HCT116 (cell line): ENCODE results near the gene PPP1R12C. TPM values are rescaled to one million over a fixed set of nuclear protein-coding genes. Genes with fewer than 3 reads are reported as not detected.
A peak's percentile ranks its signal among the peaks of the same experiment; 100 is the strongest.

Source experiments
- ATAC-seq: fragments of 200-7000 bp; cut with Tn5 transposase; 2 replicates; pipeline ENCODE4 v1.9.1; 2020; ENCODE audit warnings: mild to moderate bottlenecking, moderate library complexity
- BruUV-seq: library from RNA; stranded (reverse); fragments of 400-500 nt; replicated peaks from 2 replicates; lab custom pipeline; 2021; lab: Mats Ljungman, UMichigan
- CTCF ChIA-PET: fragments of 300-600 bp; sonication (Branson Sonifier 250); formaldehyde crosslinking; loops from one replicate; lab custom pipeline; 2021; ENCODE audit warnings: antibody characterized with exemption; lab: Charles Lee
- POLR2A ChIA-PET: fragments of 300-600, 350-600 bp; sonication (Branson Sonifier 250); formaldehyde crosslinking; loops from one replicate; lab custom pipeline; 2021; ENCODE audit warnings: antibody characterized with exemption; lab: Charles Lee
- RAD21 ChIA-PET, 2 experiments: fragments of 300-600 bp; sonication (Branson Sonifier 250); formaldehyde crosslinking; loops; one replicate each; lab custom pipeline; 2023; ENCODE audit warnings: low total read pairs in 2 of 2; ENCODE audit not compliant: uncharacterized antibody in 2 of 2, unreplicated experiment in 2 of 2, low non-redundant PET in 1 of 2; lab: Charles Lee
- DNase-seq: peaks from one replicate; pipeline ENCODE4 v3.0.0-alpha.2; 2010; ENCODE audit warnings: low read depth, low spot score
- H2AFZ ChIP-seq: fragments of 200-600 bp; shearing (Covaris generic), sonication (generic); 2 replicates; pipeline ENCODE4 v1.6.1; 2017; ENCODE audit warnings: low read depth, mixed run types, mixed read lengths, antibody characterized with exemption, low read length; ENCODE audit not compliant: poor library complexity, severe bottlenecking
- H3K27ac ChIP-seq: 2 replicates; pipeline ENCODE4 v1.5.1; 2012; ENCODE audit warnings: low read depth, low read length
- H3K27me3 ChIP-seq: fragments of 200-600 bp; sonication (generic); 2 replicates; pipeline ENCODE4 v1.6.1; 2016; ENCODE audit warnings: mixed run types, low read length, mixed read lengths; ENCODE audit not compliant: insufficient read depth
- H3K36me3 ChIP-seq, 2 experiments: fragments of 200-500 bp in 1 of 2; fragments of 200-600 bp in 1 of 2; sonication (Bioruptor generic) in 1 of 2; sonication (generic) in 1 of 2; 2 replicates each; pipeline versions ENCODE4 v1.5.1 to v1.6.1; 2014 to 2016; ENCODE audit warnings: low read length in 2 of 2, inconsistent platforms in 1 of 2, mixed read lengths in 1 of 2, mixed run types in 1 of 2; ENCODE audit not compliant: insufficient read depth in 2 of 2, control insufficient read depth in 1 of 2
- H3K4me1 ChIP-seq, 2 experiments: fragments of 200-600 bp in 1 of 2; sonication (generic) in 1 of 2; 2 replicates each; pipeline versions ENCODE4 v1.5.1 to v1.6.1; 2012 to 2017; ENCODE audit warnings: low read length in 2 of 2, inconsistent platforms in 1 of 2, mild to moderate bottlenecking in 1 of 2, mixed read lengths in 1 of 2, mixed run types in 1 of 2, moderate library complexity in 1 of 2; ENCODE audit not compliant: insufficient read depth in 2 of 2, control insufficient read depth in 1 of 2
- H3K4me2 ChIP-seq: fragments of 200-600 bp; sonication (generic); 2 replicates; pipeline ENCODE4 v1.6.1; 2017; ENCODE audit warnings: mixed run types, low read length, mixed read lengths
- H3K4me3 ChIP-seq, 2 experiments: fragments of 200-600 bp in 1 of 2; sonication (generic) in 1 of 2; replicated peaks in 1 of 2; 2 replicates each; pipeline ENCODE4 v1.5.1; 2011 to 2016; ENCODE audit warnings: low read length in 2 of 2, control low read depth in 1 of 2, low read depth in 1 of 2, mild to moderate bottlenecking in 1 of 2, mixed read lengths in 1 of 2, mixed run types in 1 of 2
- H3K79me2 ChIP-seq: fragments of 200-600 bp; sonication (generic); 2 replicates; pipeline ENCODE4 v1.6.1; 2017; ENCODE audit warnings: mild to moderate bottlenecking, mixed run types, low read length, moderate library complexity, mixed read lengths; ENCODE audit not compliant: insufficient read depth
- H3K9ac ChIP-seq: fragments of 200-600 bp; sonication (generic); 2 replicates; pipeline ENCODE4 v1.6.1; 2016; ENCODE audit warnings: low read length, mixed read lengths
- H3K9me2 ChIP-seq: fragments of 200-600 bp; sonication (generic), shearing (Covaris generic); 2 replicates; pipeline ENCODE4 v1.6.1; 2017; ENCODE audit warnings: mixed run types, mild to moderate bottlenecking, moderate library complexity; ENCODE audit not compliant: insufficient read depth
- H3K9me3 ChIP-seq, 2 experiments: fragments of 200-500 bp in 1 of 2; fragments of 200-600 bp in 1 of 2; sonication (Bioruptor generic) in 1 of 2; sonication (generic) in 1 of 2; 2 replicates each; pipeline ENCODE4 v1.6.1; 2014 to 2017; ENCODE audit warnings: low read length in 2 of 2, mixed read lengths in 2 of 2, inconsistent platforms in 1 of 2, low read depth in 1 of 2, mild to moderate bottlenecking in 1 of 2, mixed run types in 1 of 2, moderate library complexity in 1 of 2; ENCODE audit not compliant: control insufficient read depth in 1 of 2, insufficient read depth in 1 of 2
- H4K20me1 ChIP-seq: fragments of 200-600 bp; sonication (generic), shearing (Covaris generic); 2 replicates; pipeline ENCODE4 v1.6.1; 2017; ENCODE audit warnings: mixed run types, mild to moderate bottlenecking, moderate library complexity; ENCODE audit not compliant: insufficient read depth
- EGR1 ChIP-seq: IDR thresholded peaks from 2 replicates; pipeline ENCODE4 v1.6.1; 2012; ENCODE audit warnings: low read depth
- ELF1 ChIP-seq: IDR thresholded peaks from 2 replicates; pipeline ENCODE4 v1.6.1; 2012; ENCODE audit warnings: low read depth, borderline replicate concordance
- POLR2AphosphoS5 ChIP-seq: IDR thresholded peaks from 2 replicates; pipeline ENCODE4 v1.6.1; 2011; ENCODE audit warnings: mild to moderate bottlenecking, low read depth, low read length, moderate library complexity
- SP1 ChIP-seq: IDR thresholded peaks from 2 replicates; pipeline ENCODE4 v1.6.1; 2012; ENCODE audit warnings: low read depth
- YY1 ChIP-seq: IDR thresholded peaks from 2 replicates; pipeline ENCODE4 v1.6.1; 2011; ENCODE audit warnings: low read length, low read depth, moderate library complexity, mild to moderate bottlenecking; ENCODE audit not compliant: insufficient replicate concordance; ENCODE audit errors: extremely low read depth
- ZBTB33 ChIP-seq: IDR thresholded peaks from 2 replicates; pipeline ENCODE4 v1.6.1; 2011; ENCODE audit warnings: mild to moderate bottlenecking, low read length, moderate library complexity; ENCODE audit not compliant: insufficient replicate concordance; ENCODE audit errors: extremely low read depth
- ZNF274 ChIP-seq: fragments of 200-500 bp; sonication (Bioruptor generic); IDR thresholded peaks from 2 replicates; pipeline ENCODE4 v1.6.1; 2014; ENCODE audit warnings: mild to moderate bottlenecking, low read depth, low read length, inconsistent platforms
- intact Hi-C: fragments of 100-400 bp; cut with micrococcal nuclease; formaldehyde crosslinking; loops from 2 replicates; pipeline ENCODE4 v1.10.0; 2022
- total RNA-seq: library from RNA; stranded (reverse); gene quantifications from one replicate; pipeline ENCODE4 v1.2.1, GENCODE V29; 2021; ENCODE audit not compliant: unreplicated experiment

Gene PPP1R12C
- total RNA-seq, 1 experiment from 2014 or later, result 83.2 TPM

GRCh38 chr19:55118401-55118991, 1.1 kb upstream of the PPP1R12C start:
- H3K9ac ChIP-seq, result peak overlapping the region; percentile 63
- DNase-seq, result no peak
- no peak overlapping the region for H2AFZ ChIP-seq
- H3K4me1 ChIP-seq, result peaks cover 12 to 26% of the 10 kb centered on the region in 2 experiments
- H3K9me3 ChIP-seq, result no peaks in the 10 kb centered on the region
- H3K9me2 ChIP-seq, result no peaks in the 10 kb centered on the region
- ATAC-seq, result peak; percentile 12; the same call in 1 of the 2 replicates
- intact Hi-C loops, result no loop called here
- peak overlapping the region; percentile 65 to 79 for H3K4me3 ChIP-seq
- peaks cover 36% of the 10 kb centered on the region for H3K79me2 ChIP-seq
- ChIA-PET CTCF (interaction anchor here (0.6 to 1.4 kb wide), 3 partner anchors 18 to 417 kb away, joined by 3 to 9 read pairs (median 5); no protein-coding TSS in a partner anchor), RAD21 (no interaction called here), POLR2A (interaction anchor here (0.8 to 2.1 kb wide), 4 partner anchors 28 to 41 kb away, joined by 3 to 10 read pairs (median 6); no protein-coding TSS in a partner anchor)
- peak overlapping the region; percentile 75 for H3K4me2 ChIP-seq
- no peaks in the 10 kb centered on the region for H3K27me3 ChIP-seq
- peak overlapping the region; percentile 64 for H3K27ac ChIP-seq
- no peaks in the 10 kb centered on the region for H4K20me1 ChIP-seq
- TF ChIP-seq POLR2AphosphoS5 (0 out of 2 replicates have a peak, but pooled peaks have one; percentile 17), ZNF274 (no peak), YY1 (peak; percentile 45), ELF1 (no peak), EGR1 (no peak), ZBTB33 (no peak), SP1 (no peak)
- BruUV-seq, result no TSS peak
- H3K36me3 ChIP-seq, result no peaks in the 10 kb centered on the region; a peak in 1 of 4 replicates
